Thoracic aorta (tissue), 2 donors: ENCODE measurements around the gene KHSRP. TPM values are rescaled to one million over a fixed set of nuclear protein-coding genes. Genes with fewer than 3 reads are reported as not detected.
A peak's percentile ranks its signal among the peaks of the same experiment; 100 is the strongest.

Source experiments
- ATAC-seq: fragments of 150-250 bp; one replicate; pipeline ENCODE4 v1.8.0; 2017; ENCODE audit warnings: low read depth; ENCODE audit not compliant: insufficient number of reproducible peaks, low FRiP score
- DNase-seq: peaks from one replicate; pipeline ENCODE4 v3.0.0-alpha.2; 2020; ENCODE audit warnings: low spot score
- H3K27ac ChIP-seq, 2 donors: fragments of 200-600 bp; sonication (generic); 1 replicate in 1 of 2; 2 replicates in 1 of 2; pipeline ENCODE4 v1.5.1; 2016; ENCODE audit warnings: mild to moderate bottlenecking in 2 of 2, moderate library complexity in 2 of 2
- H3K27me3 ChIP-seq: fragments of 200-600 bp; sonication (generic); replicated peaks from 2 replicates; pipeline ENCODE4 v1.6.0; 2016; ENCODE audit warnings: mild to moderate bottlenecking; ENCODE audit not compliant: insufficient read depth
- H3K36me3 ChIP-seq: fragments of 200-600 bp; sonication (generic); one replicate; pipeline ENCODE4 v1.5.1; 2016
- H3K4me1 ChIP-seq, 2 donors: fragments of 200-600 bp; sonication (generic); 1 replicate in 1 of 2; 2 replicates in 1 of 2; pipeline versions ENCODE4 v1.5.1 to v1.6.0; 2016; ENCODE audit warnings: low read depth in 2 of 2, mild to moderate bottlenecking in 1 of 2; ENCODE audit not compliant: control insufficient read depth in 1 of 2
- H3K4me3 ChIP-seq: fragments of 200-600 bp; sonication (generic); 2 replicates; pipeline ENCODE4 v1.5.1; 2016; ENCODE audit warnings: mild to moderate bottlenecking
- H3K9me3 ChIP-seq: fragments of 200-600 bp; sonication (generic); 2 replicates; pipeline ENCODE4 v1.5.1; 2016
- total RNA-seq, 2 donors: library from RNA; depleted of rRNA; stranded (reverse); fragments of >200 nt; gene quantifications; one replicate each; pipeline versions ENCODE4 v1.1.0 to v1.2.3, GENCODE V29; 2016
- TF ChIP-seq, protein P1 (sequence below): fragments of 200-600 bp; sonication (generic); IDR thresholded peaks from one replicate; pipeline ENCODE4 v1.5.1; 2019; ENCODE audit warnings: antibody characterized with exemption

Gene KHSRP
- total RNA-seq, 2 donors from 2014 or later, result 98.4 to 111 TPM

DNA sequence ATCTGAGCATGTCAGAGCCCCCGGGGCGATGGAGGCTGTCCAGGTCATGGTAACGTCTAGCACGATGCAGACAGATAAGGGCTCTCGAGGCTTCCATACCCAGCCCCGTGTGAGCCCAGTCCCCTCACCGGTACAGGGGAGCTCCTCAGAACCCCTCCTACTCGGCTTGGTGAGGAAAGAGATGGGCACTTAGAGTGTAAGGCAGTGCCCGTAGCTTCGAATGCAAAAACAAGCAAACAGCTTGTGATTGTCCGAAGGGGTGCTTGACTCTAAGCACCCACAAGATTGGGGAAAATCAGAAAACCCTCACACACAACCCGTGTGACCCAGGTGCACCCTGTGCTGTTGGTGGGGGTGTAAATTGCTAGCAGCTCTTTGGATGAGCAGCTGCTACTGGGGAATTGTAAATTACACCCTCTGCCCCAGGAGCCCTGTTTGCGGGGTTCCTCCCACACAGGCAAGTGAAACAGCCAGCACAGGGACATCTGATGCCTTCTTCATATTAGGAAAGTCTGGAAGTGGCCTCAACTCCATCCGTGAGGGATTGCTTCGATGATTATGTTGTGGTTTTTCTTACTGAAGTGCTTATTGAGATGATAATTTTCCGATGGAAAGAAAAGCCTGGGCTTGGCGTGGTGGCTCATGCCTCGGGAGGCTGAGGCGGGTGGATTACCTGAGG lies 48.0 kb downstream of the KHSRP start:
- H3K4me1 ChIP-seq, result peaks cover 5 to 22% of the 10 kb centered on the region in 2 donors
- H3K4me3 ChIP-seq, result no peak overlapping the region
- TF ChIP-seq, protein P1, sequence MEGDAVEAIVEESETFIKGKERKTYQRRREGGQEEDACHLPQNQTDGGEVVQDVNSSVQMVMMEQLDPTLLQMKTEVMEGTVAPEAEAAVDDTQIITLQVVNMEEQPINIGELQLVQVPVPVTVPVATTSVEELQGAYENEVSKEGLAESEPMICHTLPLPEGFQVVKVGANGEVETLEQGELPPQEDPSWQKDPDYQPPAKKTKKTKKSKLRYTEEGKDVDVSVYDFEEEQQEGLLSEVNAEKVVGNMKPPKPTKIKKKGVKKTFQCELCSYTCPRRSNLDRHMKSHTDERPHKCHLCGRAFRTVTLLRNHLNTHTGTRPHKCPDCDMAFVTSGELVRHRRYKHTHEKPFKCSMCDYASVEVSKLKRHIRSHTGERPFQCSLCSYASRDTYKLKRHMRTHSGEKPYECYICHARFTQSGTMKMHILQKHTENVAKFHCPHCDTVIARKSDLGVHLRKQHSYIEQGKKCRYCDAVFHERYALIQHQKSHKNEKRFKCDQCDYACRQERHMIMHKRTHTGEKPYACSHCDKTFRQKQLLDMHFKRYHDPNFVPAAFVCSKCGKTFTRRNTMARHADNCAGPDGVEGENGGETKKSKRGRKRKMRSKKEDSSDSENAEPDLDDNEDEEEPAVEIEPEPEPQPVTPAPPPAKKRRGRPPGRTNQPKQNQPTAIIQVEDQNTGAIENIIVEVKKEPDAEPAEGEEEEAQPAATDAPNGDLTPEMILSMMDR, result no peak
- H3K27me3 ChIP-seq, result no peaks in the 10 kb centered on the region
- H3K36me3 ChIP-seq, result peaks cover 23% of the 10 kb centered on the region
- no peak for ATAC-seq
- no peak for DNase-seq
- no peaks in the 10 kb centered on the region for H3K9me3 ChIP-seq
- H3K27ac ChIP-seq, result no peak overlapping the region

- Histone ChIP-seq H3K27ac (no peak within 1 kb of the TSS), H3K27me3 (no peaks in the 10 kb centered on the region), H3K4me3 (no peak within 1 kb of the TSS), H3K9me3 (no peaks in the 10 kb centered on the region), H3K36me3 (peaks cover 12% of the 10 kb centered on the region), H3K4me1 (peaks cover 5 to 22% of the 10 kb centered on the region in 2 donors)
- TF ChIP-seq, protein P1, result no peak
- DNase-seq, result no peak
- no peak for ATAC-seq
Observed at GRCh38 chr19:6375411-6376010, 49.1 kb downstream of the KHSRP start, which contains the start of gene PSPN. Gene PSPN, minus strand, starts transcription at chr19:6375933. Its CDS starts 84 bp downstream, at chr19:6375849.

- Histone ChIP-seq H3K9me3 (no peaks in the 10 kb centered on the region), H3K27me3 (no peaks in the 10 kb centered on the region), H3K27ac (no peak overlapping the region), H3K4me3 (no peak overlapping the region), H3K36me3 (peaks cover 5% of the 10 kb centered on the region), H3K4me1 (peaks cover 5 to 22% of the 10 kb centered on the region in 2 donors)
- TF ChIP-seq, protein P1, result no peak
- ATAC-seq (no peak), DNase-seq (no peak)
Observed at GRCh38 chr19:6374711-6375410, 49.8 kb downstream of the KHSRP start.

DNA sequence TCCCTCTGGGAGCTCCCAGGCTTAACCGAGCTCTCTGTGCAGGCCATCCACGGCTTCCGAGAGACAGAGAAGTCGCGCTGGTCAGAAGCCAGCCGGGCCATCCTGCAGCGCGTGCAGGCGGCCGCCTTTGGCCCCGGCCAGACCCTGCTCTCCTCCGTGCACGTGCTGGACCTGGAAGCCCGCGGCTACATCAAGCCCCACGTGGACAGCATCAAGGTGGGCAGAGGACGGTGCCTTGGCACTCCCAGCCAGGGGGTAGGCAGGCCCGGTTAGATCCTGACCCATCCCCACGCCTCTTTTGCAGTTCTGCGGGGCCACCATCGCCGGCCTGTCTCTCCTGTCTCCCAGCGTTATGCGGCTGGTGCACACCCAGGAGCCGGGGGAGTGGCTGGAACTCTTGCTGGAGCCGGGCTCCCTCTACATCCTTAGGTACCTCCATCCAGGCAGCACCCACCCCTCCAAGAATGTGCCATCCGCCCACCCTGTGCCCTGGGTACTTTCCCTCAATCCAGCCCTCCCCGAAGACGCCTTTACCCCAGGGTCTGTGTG lies 50.4 kb downstream of the KHSRP start:
- Histone ChIP-seq H3K9me3 (no peaks in the 10 kb centered on the region), H3K4me3 (peak overlapping the region; percentile 100), H3K36me3 (peaks cover 2% of the 10 kb centered on the region), H3K27ac (peak overlapping the region in 1 of 2 donors; percentile 58), H3K4me1 (peaks cover 5 to 22% of the 10 kb centered on the region in 2 donors), H3K27me3 (no peaks in the 10 kb centered on the region)
- ATAC-seq, result no peak
- TF ChIP-seq, protein P1, result no peak
- DNase-seq, result no peak

GRCh38 chr19:6373813-6374108 lies 50.9 kb downstream of the KHSRP start:
- ATAC-seq (no peak), DNase-seq (no peak)
- H3K9me3 ChIP-seq, result no peaks in the 10 kb centered on the region
- peak overlapping the region; percentile 100 for H3K4me3 ChIP-seq
- TF ChIP-seq, protein P1, result no peak
- peak overlapping the region; percentile 10 to 58 for H3K27ac ChIP-seq
- H3K36me3 ChIP-seq, result peaks cover 7% of the 10 kb centered on the region
- no peaks in the 10 kb centered on the region for H3K27me3 ChIP-seq
- peaks cover 5 to 22% of the 10 kb centered on the region in 2 donors for H3K4me1 ChIP-seq
